Liver (tissue), 9 donors: ENCODE data around the gene CHRNG. TPM values are rescaled to one million over a fixed set of nuclear protein-coding genes. Genes with fewer than 3 reads are reported as not detected.

Source experiments
- DNase-seq: peaks from one replicate; pipeline ENCODE4 v3.0.0-alpha.2; 2017; ENCODE audit warnings: low spot score
- H3K27ac ChIP-seq, 2 donors: one replicate each; pipeline ENCODE4 v1.7.0; 2013; ENCODE audit warnings: inconsistent platforms in 2 of 2, low read length in 2 of 2, control low read depth in 1 of 2, low read depth in 1 of 2, mild to moderate bottlenecking in 1 of 2
- H3K27me3 ChIP-seq, 4 donors: one replicate each; pipeline versions ENCODE4 v1.6.1 to v1.7.0; 2013; ENCODE audit warnings: low read length in 3 of 4, inconsistent platforms in 1 of 4, mild to moderate bottlenecking in 1 of 4, moderate library complexity in 1 of 4; ENCODE audit not compliant: control insufficient read depth in 4 of 4, insufficient read depth in 4 of 4
- H3K36me3 ChIP-seq, 4 donors: one replicate each; pipeline versions ENCODE4 v1.6.1 to v1.7.0; 2013; ENCODE audit warnings: low read length in 3 of 4, mild to moderate bottlenecking in 3 of 4, low read depth in 1 of 4, moderate library complexity in 1 of 4; ENCODE audit not compliant: control insufficient read depth in 4 of 4, insufficient read depth in 3 of 4
- H3K4me1 ChIP-seq, 4 donors: one replicate each; pipeline versions ENCODE4 v1.6.1 to v1.7.0; 2013; ENCODE audit warnings: low read length in 3 of 4, mild to moderate bottlenecking in 3 of 4, moderate library complexity in 1 of 4; ENCODE audit not compliant: control insufficient read depth in 4 of 4, insufficient read depth in 4 of 4
- H3K4me3 ChIP-seq, 3 donors: one replicate each; pipeline versions ENCODE4 v1.6.1 to v1.7.0; 2013; ENCODE audit warnings: low read length in 3 of 3, control low read depth in 1 of 3, low read depth in 1 of 3, mild to moderate bottlenecking in 1 of 3
- H3K9ac ChIP-seq, 2 donors: one replicate each; pipeline ENCODE4 v1.7.0; 2013; ENCODE audit warnings: low read length in 2 of 2, mild to moderate bottlenecking in 2 of 2, moderate library complexity in 2 of 2, control low read depth in 1 of 2, low read depth in 1 of 2
- H3K9me3 ChIP-seq, 4 donors: one replicate each; pipeline versions ENCODE4 v1.6.1 to v1.7.0; 2013; ENCODE audit warnings: low read length in 3 of 4; ENCODE audit not compliant: control insufficient read depth in 4 of 4
- ATF3 ChIP-seq: IDR thresholded peaks from 2 replicates; pipeline ENCODE4 v1.6.1; 2016; ENCODE audit warnings: antibody characterized with exemption
- CTCF ChIP-seq: fragments of 150-350 bp; IDR thresholded peaks from 2 replicates; pipeline ENCODE4 v1.5.1; 2017; ENCODE audit warnings: improper control_type of control experiment, low read depth, low read length; ENCODE audit not compliant: missing input control
- EGR1 ChIP-seq, 2 donors: IDR thresholded peaks; 2 replicates each; pipeline ENCODE4 v1.6.1; 2016 to 2018; ENCODE audit warnings: antibody characterized with exemption in 2 of 2, low read depth in 2 of 2
- FOXA2 ChIP-seq: IDR thresholded peaks from 2 replicates; pipeline ENCODE4 v1.6.1; 2016; ENCODE audit warnings: antibody characterized with exemption
- HNF4A ChIP-seq, 2 donors: conservative IDR thresholded peaks; 2 replicates each; pipeline ENCODE4 v1.6.1; 2016; ENCODE audit warnings: antibody characterized with exemption in 2 of 2, mild to moderate bottlenecking in 2 of 2
- HNF4G ChIP-seq: IDR thresholded peaks from 2 replicates; pipeline ENCODE4 v1.6.1; 2016; ENCODE audit warnings: antibody characterized with exemption
- JUND ChIP-seq, 2 donors: IDR thresholded peaks; 2 replicates each; pipeline ENCODE4 v1.6.1; 2016; ENCODE audit warnings: antibody characterized with exemption in 2 of 2
- MAX ChIP-seq: IDR thresholded peaks from 2 replicates; pipeline ENCODE4 v1.6.1; 2016; ENCODE audit warnings: antibody characterized with exemption
- NR2F2 ChIP-seq: IDR thresholded peaks from 2 replicates; pipeline ENCODE4 v1.6.1; 2016; ENCODE audit warnings: antibody characterized with exemption
- REST ChIP-seq: IDR thresholded peaks from 2 replicates; pipeline ENCODE4 v1.6.1; 2016; ENCODE audit warnings: antibody characterized with exemption, mild to moderate bottlenecking
- RXRA ChIP-seq, 2 donors: IDR thresholded peaks; 2 replicates each; pipeline ENCODE4 v1.6.1; 2017 to 2018; ENCODE audit warnings: antibody characterized with exemption in 2 of 2, mild to moderate bottlenecking in 1 of 2
- SP1 ChIP-seq: IDR thresholded peaks from 2 replicates; pipeline ENCODE4 v1.6.1; 2018; ENCODE audit warnings: antibody characterized with exemption, mild to moderate bottlenecking
- TAF1 ChIP-seq: conservative IDR thresholded peaks from 2 replicates; pipeline ENCODE4 v1.6.1; 2016; ENCODE audit warnings: antibody characterized with exemption, mild to moderate bottlenecking
- YY1 ChIP-seq: IDR thresholded peaks from 2 replicates; pipeline ENCODE4 v1.6.1; 2016; ENCODE audit warnings: antibody characterized with exemption, mild to moderate bottlenecking
- WGBS: extraction: QIAGEN DNeasy Blood & Tissue Kit; methylation state at CpG from one replicate; pipeline ENCODE4 v1.1.7; 2013; 5-methylcytosine and 5-hydroxymethylcytosine counted together
- polyA plus RNA-seq, 2 donors: library from polyadenylated mRNA; stranded (reverse) in 1 of 2; unstranded in 1 of 2; fragments of 200-250 nt in 1 of 2; fragments of >200 nt in 1 of 2; fragmentation: Nextera tagmentation in 1 of 2; extraction: Ambion mirVana in 1 of 2; gene quantifications; one replicate each; pipeline versions ENCODE4 v1.2.1 to v1.2.3, GENCODE V29; 2013 to 2015
- total RNA-seq, 2 donors: library from RNA; depleted of rRNA; stranded (reverse); fragments of >200 nt; gene quantifications; one replicate each; pipeline ENCODE4 v1.2.3, GENCODE V29; 2014
- donor health status: healthy.
- donor health status: healthy.
- donor health status: healthy.
- donor health status: healthy.
- donor health status: healthy.

The CHRNG gene
- total and polyA plus RNA-seq, 4 donors = not detected

- H3K4me3 ChIP-seq = no peak overlapping the region
- H3K36me3 ChIP-seq = no peaks in the 10 kb centered on the region
- peaks cover 0 to 10% (median 5%) of the 10 kb centered on the region in 4 donors for H3K27me3 ChIP-seq
- 86% methylated on average over 14 of the region's 14 CpGs for WGBS
- no peak overlapping the region for H3K9ac ChIP-seq
- H3K27ac ChIP-seq = no peak overlapping the region
- no peaks in the 10 kb centered on the region for H3K9me3 ChIP-seq
- peaks cover 7 to 22% (median 13%) of the 10 kb centered on the region in 4 donors for H3K4me1 ChIP-seq
- TF ChIP-seq FOXA2 (no peak), MAX (no peak), TAF1 (no peak), NR2F2 (no peak), RXRA (IDR thresholded peaks at IDR 0.05) (no peak), SP1 (no peak), HNF4G (no peak), JUND (IDR thresholded peaks at IDR 0.05) (no peak)
- no peak for DNase-seq
Measured at GRCh38 chr2:232525199-232525598, 14.3 kb upstream of the CHRNG start.

- Histone ChIP-seq H3K27ac (no peak within 1 kb of the TSS), H3K27me3 (peaks cover 0 to 10% (median 5%) of the 10 kb centered on the region in 4 donors), H3K36me3 (no peaks in the 10 kb centered on the region), H3K4me3 (no peak within 1 kb of the TSS), H3K4me1 (peaks cover 7 to 22% (median 13%) of the 10 kb centered on the region in 4 donors), H3K9ac (no peak within 1 kb of the TSS), H3K9me3 (no peaks in the 10 kb centered on the region)
- DNase-seq = no peak
- TF ChIP-seq RXRA (IDR thresholded peaks at IDR 0.05) (no peak), YY1 (no peak), SP1 (no peak), ATF3 (no peak), TAF1 (no peak), MAX (no peak), JUND (IDR thresholded peaks at IDR 0.05) (no peak), CTCF (no peak), FOXA2 (no peak), REST (no peak), EGR1 (IDR thresholded peaks at IDR 0.05; ENCODE audit: low read depth in 2 of 2) (no peak), HNF4A (conservative IDR thresholded peaks at IDR 0.05) (no peak), NR2F2 (no peak)
- 24% methylated on average over 18 of the region's 18 CpGs for WGBS
Measured at GRCh38 chr2:232525791-232526371, 13.6 kb upstream of the CHRNG start, which contains the start of gene CHRND. Gene CHRND, plus strand, starts transcription at chr2:232526160. Its CDS starts 56 bp downstream, at chr2:232526216.
